Upper lobe of right lung (tissue), 1 donor: ENCODE data around the gene POLR1A. TPM values are rescaled to one million over a fixed set of nuclear protein-coding genes. Genes with fewer than 3 reads are reported as not detected.

Experiments
- ATAC-seq: fragments of 200-7000 bp; cut with Tn5 transposase; one replicate; pipeline ENCODE4 v1.9.1; 2020; ENCODE audit warnings: mild to moderate bottlenecking, moderate library complexity
- DNase-seq: peaks from one replicate; pipeline ENCODE4 v3.0.0-alpha.2; 2020
- H3K27ac ChIP-seq: fragments of 200-600 bp; one replicate; pipeline ENCODE4 v1.8.0; 2022
- H3K27me3 ChIP-seq: fragments of 200-600 bp; one replicate; pipeline ENCODE4 v1.8.0; 2022; ENCODE audit warnings: mild to moderate bottlenecking
- H3K36me3 ChIP-seq: fragments of 200-600 bp; one replicate; pipeline ENCODE4 v1.8.0; 2022
- H3K4me1 ChIP-seq: fragments of 200-600 bp; one replicate; pipeline ENCODE4 v1.8.0; 2022
- H3K4me3 ChIP-seq: fragments of 200-600 bp; one replicate; pipeline ENCODE4 v1.8.0; 2022; ENCODE audit warnings: mild to moderate bottlenecking
- H3K9me3 ChIP-seq: fragments of 200-600 bp; one replicate; pipeline ENCODE4 v1.8.0; 2022
- CTCF ChIP-seq: fragments of 200-600 bp; IDR thresholded peaks from one replicate; pipeline ENCODE4 v1.8.0; 2022; ENCODE audit warnings: antibody characterized with exemption
- intact Hi-C: fragments of 100-400 bp; cut with DNase I; formaldehyde crosslinking; loops from one replicate; pipeline ENCODE4 v1.11.0; 2022
- total RNA-seq: library from RNA; stranded (reverse); fragmentation: NEBNext Ultra II Directional; extraction: Animal tissue kit (Norgen Biotek cat#: 25700); gene quantifications from one replicate; pipeline ENCODE4 v1.2.1, GENCODE V29; 2021
- donor health status: DM: no; HTN: yes; CAD: no; lungs with severe emphysema.

POLR1A gene
- total RNA-seq, 1 donor from 2014 or later: 26.6 TPM

- peaks cover 69% of the 10 kb centered on the region for H3K36me3 ChIP-seq
Measured at GRCh38 chr2:86049529-86049928, 56.2 kb downstream of the POLR1A start.

GRCh38 chr2:86048888-86049287, 56.8 kb downstream of the POLR1A start:
- intact Hi-C loops: no loop called here
- DNase-seq (no peak), ATAC-seq (no peak)
- H3K9me3 ChIP-seq: no peaks in the 10 kb centered on the region
- no peak overlapping the region for H3K4me3 ChIP-seq
- H3K27ac ChIP-seq: no peak overlapping the region
- no peak for TF ChIP-seq CTCF
- H3K27me3 ChIP-seq: no peaks in the 10 kb centered on the region
- peaks cover 72% of the 10 kb centered on the region for H3K36me3 ChIP-seq
- H3K4me1 ChIP-seq: no peaks in the 10 kb centered on the region

More at GRCh38 chr2:86049529-86049928, 56.2 kb downstream of the POLR1A start:
- H3K4me1 ChIP-seq: no peaks in the 10 kb centered on the region
- no peaks in the 10 kb centered on the region for H3K9me3 ChIP-seq
- intact Hi-C loops: no loop called here
- no peak overlapping the region for H3K4me3 ChIP-seq
- H3K27me3 ChIP-seq: no peaks in the 10 kb centered on the region
- no peak overlapping the region for H3K27ac ChIP-seq
- DNase-seq (no peak), ATAC-seq (no peak)
- TF ChIP-seq CTCF: no peak

- peaks cover 72% of the 10 kb centered on the region for H3K36me3 ChIP-seq
- H3K4me1 ChIP-seq: no peaks in the 10 kb centered on the region
- ATAC-seq (no peak), DNase-seq (no peak)
- intact Hi-C loops: no loop called here
- H3K4me3 ChIP-seq: no peak overlapping the region
- no peak for TF ChIP-seq CTCF
- no peaks in the 10 kb centered on the region for H3K9me3 ChIP-seq
- no peaks in the 10 kb centered on the region for H3K27me3 ChIP-seq
- H3K27ac ChIP-seq: no peak overlapping the region
Measured at GRCh38 chr2:86048383-86048701, 57.3 kb downstream of the POLR1A start.

GRCh38 chr2:86047575-86048382, 57.9 kb downstream of the POLR1A start:
- Histone ChIP-seq H3K4me1 (no peaks in the 10 kb centered on the region), H3K27ac (no peak overlapping the region), H3K27me3 (no peaks in the 10 kb centered on the region), H3K4me3 (no peak overlapping the region), H3K36me3 (peaks cover 70% of the 10 kb centered on the region), H3K9me3 (no peaks in the 10 kb centered on the region)
- TF ChIP-seq CTCF: no peak
- ATAC-seq (no peak), DNase-seq (no peak)
- intact Hi-C loops: no loop called here

GRCh38 chr2:86045541-86045940, 60.1 kb downstream of the POLR1A start:
- no peaks in the 10 kb centered on the region for H3K9me3 ChIP-seq
- DNase-seq: no peak
- no peak for ATAC-seq
- H3K36me3 ChIP-seq: peaks cover 68% of the 10 kb centered on the region
- no peak overlapping the region for H3K27ac ChIP-seq
- intact Hi-C loops: no loop called here
- H3K27me3 ChIP-seq: no peaks in the 10 kb centered on the region
- TF ChIP-seq CTCF: no peak
- no peak overlapping the region for H3K4me3 ChIP-seq
- H3K4me1 ChIP-seq: no peaks in the 10 kb centered on the region

- Histone ChIP-seq H3K4me1 (no peaks in the 10 kb centered on the region), H3K9me3 (no peaks in the 10 kb centered on the region), H3K27ac (no peak overlapping the region), H3K27me3 (no peaks in the 10 kb centered on the region), H3K4me3 (no peak overlapping the region), H3K36me3 (peaks cover 68% of the 10 kb centered on the region)
- ATAC-seq (no peak), DNase-seq (no peak)
- intact Hi-C loops: no loop called here
- no peak for TF ChIP-seq CTCF
Measured at GRCh38 chr2:86044614-86045013, 61.1 kb downstream of the POLR1A start.
